HG03378 (cell line): ENCODE data around the gene KLK1.
"Not testable (repeated sequence)": the region's sequence is repeated elsewhere in the genome, so short reads cannot be mapped to it uniquely, and the experiment has no call there.

ENCODE experiments used
- ATAC-seq: cut with Tn5 transposase; IDR thresholded peaks from one replicate; pipeline ENCODE4 v1.9.1; 2021; ENCODE audit warnings: mild to moderate bottlenecking, moderate library complexity; ENCODE audit not compliant: unreplicated experiment

KLK1 gene

GRCh38 chr19:50770164-50770563, 53.4 kb downstream of the KLK1 start, which contains the start of gene GPR32:
TSS of gene GPR32 (plus strand) at chr19:50770464. CDS start at chr19:50770601, 137 bp downstream.
- not testable (repeated sequence) for ATAC-seq
